GM21528 (cell line): ENCODE measurements around the gene CEP104.
"Not testable (repeated sequence)": the region's sequence is repeated elsewhere in the genome, so short reads cannot be mapped to it uniquely, and the experiment has no call there.

ENCODE experiments used
- ATAC-seq: cut with Tn5 transposase; IDR thresholded peaks from one replicate; pipeline ENCODE4 v1.9.1; 2021; ENCODE audit warnings: mild to moderate bottlenecking, moderate library complexity; ENCODE audit not compliant: unreplicated experiment, low FRiP score

Gene CEP104

GRCh38 chr1:3807769-3808168, 49.2 kb downstream of the CEP104 start:
- ATAC-seq = no peak

DNA sequence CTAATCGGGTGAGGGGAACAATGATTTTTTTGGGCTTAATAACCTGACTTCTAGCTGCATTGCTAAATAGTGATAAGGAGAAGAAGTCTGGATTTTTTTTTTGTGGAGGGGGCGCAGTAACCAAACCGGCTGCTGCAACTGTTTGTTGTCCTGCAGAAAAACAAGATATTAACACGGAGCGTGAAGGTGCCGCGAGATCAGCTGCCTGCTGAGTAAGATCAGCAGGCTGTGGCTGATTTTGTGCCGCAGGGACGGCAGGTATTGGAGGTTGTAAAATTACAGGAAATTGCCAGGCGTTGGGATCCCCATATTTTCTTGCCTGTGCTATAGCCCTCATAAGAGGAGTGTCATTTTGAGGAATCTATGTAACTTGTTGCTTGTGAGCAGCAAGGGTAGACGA, 52.0 kb downstream of the CEP104 start:
- no peak for ATAC-seq

GRCh38 chr1:3804627-3804944, 52.4 kb downstream of the CEP104 start:
- not testable (repeated sequence) for ATAC-seq

DNA sequence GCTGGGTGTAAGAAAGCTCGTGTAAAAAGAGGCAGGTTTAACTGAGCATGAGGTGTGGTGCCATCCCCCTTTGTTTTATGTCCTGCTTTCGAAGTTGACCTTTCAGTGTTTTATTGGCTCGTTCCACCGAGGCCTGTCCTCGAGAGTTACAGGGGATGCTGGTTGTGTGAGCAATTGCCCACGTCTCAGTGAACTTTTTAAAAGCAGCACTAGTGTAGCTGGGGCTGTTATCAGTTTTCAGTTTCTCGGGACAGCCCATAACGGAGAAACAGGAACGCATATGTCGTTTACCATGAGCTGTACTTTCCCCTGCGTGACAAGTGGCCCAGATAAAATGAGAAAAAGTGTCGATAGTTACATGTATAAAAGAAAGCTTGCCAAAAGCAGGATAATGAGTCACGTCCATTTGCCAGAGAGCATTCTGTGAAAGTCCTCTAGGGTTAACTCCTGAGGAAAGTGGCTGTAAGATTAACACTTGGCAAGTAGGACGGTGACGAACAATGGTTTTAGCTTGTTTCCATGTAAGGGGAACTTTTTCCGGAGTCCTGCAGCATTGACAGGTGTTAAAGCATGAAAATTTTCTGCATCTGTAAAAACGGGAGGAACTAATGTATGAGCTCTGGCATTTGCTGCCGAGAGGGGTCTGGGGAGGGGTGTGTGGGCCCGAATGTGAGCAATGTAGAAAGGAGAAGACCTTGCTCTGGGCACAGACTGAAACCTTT, 52.9 kb downstream of the CEP104 start:
- no peak for ATAC-seq

GRCh38 chr1:3800795-3801194, 56.2 kb downstream of the CEP104 start:
- not testable (repeated sequence) for ATAC-seq

DNA sequence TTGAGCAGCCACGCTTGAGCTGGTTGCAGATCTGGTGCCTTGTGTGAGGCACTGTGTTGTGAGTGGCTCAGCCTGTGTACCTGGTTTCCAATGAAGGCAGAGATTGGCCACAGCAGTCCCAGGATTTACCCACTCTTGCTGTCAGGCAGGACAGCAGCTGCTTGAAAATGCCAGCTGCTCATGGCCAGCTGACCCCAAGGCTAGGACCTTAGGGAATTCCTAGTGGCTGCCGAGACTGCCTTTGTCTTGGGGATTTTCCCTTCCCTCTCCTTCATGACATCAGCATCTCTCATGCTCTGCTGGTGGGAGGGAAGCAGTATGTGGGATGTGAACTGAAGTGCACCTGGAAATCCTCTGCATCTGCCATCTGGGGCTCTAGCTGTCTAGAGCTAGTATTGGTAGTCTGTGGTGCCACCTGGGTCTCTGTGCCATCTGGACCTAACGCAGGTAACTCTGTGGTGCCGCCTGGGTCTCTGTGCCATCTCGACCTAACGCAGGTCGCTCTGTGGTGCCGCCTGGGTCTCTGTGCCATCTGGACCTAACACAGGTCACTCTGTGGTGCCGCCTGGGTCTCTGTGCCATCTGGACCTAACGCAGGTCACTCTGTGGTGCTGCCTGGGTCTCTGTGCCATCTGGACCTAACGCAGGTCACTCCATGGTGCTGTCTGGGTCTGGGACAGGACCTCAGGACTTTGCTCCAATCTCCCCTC, 56.9 kb downstream of the CEP104 start:
- no peak for ATAC-seq

GRCh38 chr1:3796215-3797061, 60.6 kb downstream of the CEP104 start, which contains the start of gene LRRC47:
TSS of gene LRRC47 (minus strand) at chr1:3796498. CDS start at chr1:3796476, 22 bp downstream.
- ATAC-seq = peak; percentile 98

- ATAC-seq = peak; percentile 28
Measured at GRCh38 chr1:3795453-3796214, 61.4 kb downstream of the CEP104 start.

- ATAC-seq = no peak
Measured at GRCh38 chr1:3790952-3791351, 66.1 kb downstream of the CEP104 start.

- no peak for ATAC-seq
Measured at GRCh38 chr1:3790500-3790923, 66.5 kb downstream of the CEP104 start.

- ATAC-seq = no peak
Measured at GRCh38 chr1:3789421-3790300, 67.3 kb downstream of the CEP104 start.

- no peak for ATAC-seq
Measured at GRCh38 chr1:3788756-3789420, 68.1 kb downstream of the CEP104 start.

DNA sequence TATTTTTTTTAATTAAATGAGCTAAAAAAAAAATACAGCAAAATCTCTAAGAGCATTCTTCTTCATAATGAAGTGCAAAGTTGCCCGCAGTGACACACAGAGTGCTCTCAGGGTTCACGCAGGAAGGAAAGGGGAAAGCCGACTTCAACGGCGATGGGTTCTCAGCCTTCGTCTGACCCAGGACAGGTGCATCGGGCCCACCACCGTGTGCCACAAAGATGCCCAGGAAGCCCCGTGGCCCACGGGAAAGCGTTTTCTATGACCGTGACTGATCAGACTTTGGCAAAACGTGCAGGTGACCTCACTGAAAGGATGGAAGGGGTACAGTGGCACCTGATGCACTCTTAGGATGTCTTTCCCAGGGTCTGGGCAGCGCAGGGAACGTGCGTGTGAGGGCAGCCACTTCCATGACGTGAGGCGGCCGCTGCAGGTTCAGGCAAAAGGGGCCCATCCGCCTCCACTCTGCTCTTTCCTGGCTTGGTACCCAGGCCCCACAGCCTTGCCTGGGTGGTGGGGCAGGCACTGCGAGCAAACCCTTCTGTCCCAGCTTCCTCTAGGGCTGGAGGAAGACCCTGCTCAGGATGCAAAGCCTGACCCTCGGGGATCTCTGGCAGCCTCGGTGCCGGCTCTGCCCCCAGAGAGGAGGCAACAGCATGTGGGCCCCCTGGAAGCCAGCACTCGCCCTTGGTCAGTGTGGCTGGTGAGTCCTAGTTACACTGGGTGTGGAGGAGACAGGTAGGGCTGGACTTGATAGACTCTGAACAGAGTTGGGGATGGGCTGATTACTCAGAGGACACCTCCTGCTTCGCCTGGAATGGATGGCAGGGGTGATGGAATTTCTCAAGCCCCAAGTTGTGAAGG, 69.0 kb downstream of the CEP104 start:
- no peak for ATAC-seq

GRCh38 chr1:3787349-3787715, 69.7 kb downstream of the CEP104 start:
- no peak for ATAC-seq

DNA sequence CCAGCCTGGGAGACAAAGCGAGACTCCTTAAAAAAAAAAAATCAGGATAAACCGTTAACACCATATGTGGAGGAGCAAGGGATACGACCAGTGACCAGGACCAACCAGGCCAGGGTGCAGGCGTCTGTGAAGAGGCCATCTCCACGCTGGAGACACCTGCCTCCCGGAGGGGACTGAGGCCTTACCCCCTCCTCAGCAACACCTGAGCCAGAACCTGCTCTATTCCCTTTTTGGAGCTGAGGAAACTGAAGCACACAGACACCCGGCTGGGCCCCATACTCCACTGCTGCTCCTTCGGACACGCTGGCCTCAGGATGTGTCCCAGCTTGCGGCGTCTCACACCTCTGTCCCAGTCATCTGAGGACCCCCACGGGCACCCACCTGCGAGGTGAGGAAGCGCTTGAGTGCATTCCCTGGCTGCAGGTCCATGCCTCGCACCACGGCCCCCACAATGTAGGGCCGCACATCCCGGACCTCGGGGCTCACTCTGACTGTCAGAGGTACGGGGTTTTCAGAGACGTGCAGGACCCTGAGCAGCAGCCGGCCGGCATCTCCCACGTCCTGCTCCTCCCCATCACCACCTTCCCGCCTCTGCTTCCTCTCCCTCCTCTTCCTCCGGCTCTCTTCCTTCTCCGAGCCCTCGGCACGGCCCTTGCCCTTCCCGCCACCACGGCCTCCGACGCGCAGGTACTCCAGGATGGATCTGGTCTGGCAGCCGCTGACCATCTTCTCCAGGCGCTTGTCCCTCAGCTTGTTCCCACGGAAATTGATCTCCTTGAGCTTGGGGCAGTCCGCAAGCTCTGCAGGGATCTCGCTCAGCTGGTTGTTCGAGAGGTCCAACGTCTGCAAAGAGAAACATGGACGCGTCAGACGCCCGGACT, 70.3 kb downstream of the CEP104 start:
- ATAC-seq = no peak

GRCh38 chr1:3785456-3786157, 71.4 kb downstream of the CEP104 start:
- no peak for ATAC-seq

- ATAC-seq = no peak
Measured at GRCh38 chr1:3785045-3785444, 72.0 kb downstream of the CEP104 start.
